Fibroblast of lung (primary cell): Measurements from ENCODE around the gene METTL14.

ENCODE experiments used
- CTCF ChIP-seq, 2 donors: IDR thresholded peaks in 1 of 2; conservative IDR thresholded peaks in 1 of 2; 1 replicate in 1 of 2; 2 replicates in 1 of 2; pipeline ENCODE4 v1.5.1; 2011 to 2012; ENCODE audit warnings: low read length in 2 of 2, control low read depth in 1 of 2, inconsistent platforms in 1 of 2, low read depth in 1 of 2, mild to moderate bottlenecking in 1 of 2
- EZH2 ChIP-seq: IDR thresholded peaks from 2 replicates; pipeline ENCODE4 v1.5.1; 2012; ENCODE audit warnings: low read length, control low read depth, mild to moderate bottlenecking; ENCODE audit errors: missing control alignments

GRCh38 chr4:118756429-118756828 lies 71.2 kb downstream of the METTL14 start:
- no peak for TF ChIP-seq CTCF (conservative IDR thresholded peaks at IDR 0.05 in 1 of 2, IDR thresholded peaks at IDR 0.05 in 1 of 2; ENCODE audit: low read depth in 1 of 2, low read length in 2 of 2)
- TF ChIP-seq EZH2, result no peak
